Keratinocyte (primary cell): ENCODE data around the gene RANBP10. TPM values are rescaled to one million over a fixed set of nuclear protein-coding genes. Genes with fewer than 3 reads are reported as not detected.

Experiments
- DNase-seq: peaks from one replicate; pipeline ENCODE4 v3.0.0-alpha.2; 2011; ENCODE audit warnings: low read depth, missing footprints, low spot score
- FAIRE-seq: peaks from 2 replicates; lab custom pipeline; 2011; peaks lifted over from hg19 to GRCh38; lab: Jason Lieb, UNC
- H2AFZ ChIP-seq: 2 replicates; pipeline ENCODE4 v1.6.0; 2012; ENCODE audit warnings: low read length, control low read depth, inconsistent platforms; ENCODE audit not compliant: control insufficient read depth
- H3K27ac ChIP-seq: 2 replicates; pipeline ENCODE4 v1.5.1; 2011; ENCODE audit warnings: low read length; ENCODE audit not compliant: control insufficient read depth, insufficient read depth
- H3K27me3 ChIP-seq: 3 replicates; pipeline ENCODE4 v1.6.0; 2011; ENCODE audit warnings: low read length; ENCODE audit not compliant: control insufficient read depth, insufficient read depth; ENCODE audit errors: extremely low read depth
- H3K36me3 ChIP-seq, 2 experiments: 2 replicates in 1 of 2; 3 replicates in 1 of 2; pipeline ENCODE4 v1.5.1; 2011; ENCODE audit warnings: low read length in 2 of 2, mild to moderate bottlenecking in 1 of 2; ENCODE audit not compliant: control insufficient read depth in 2 of 2, insufficient read depth in 2 of 2; ENCODE audit errors: extremely low read depth in 1 of 2
- H3K4me1 ChIP-seq: 3 replicates; pipeline ENCODE4 v1.5.1; 2011; ENCODE audit warnings: low read length; ENCODE audit not compliant: control insufficient read depth, insufficient read depth; ENCODE audit errors: extremely low read depth
- H3K4me2 ChIP-seq: 3 replicates; pipeline ENCODE4 v1.6.0; 2011; ENCODE audit warnings: low read depth, low read length; ENCODE audit not compliant: control insufficient read depth, insufficient read depth; ENCODE audit errors: extremely low read depth
- H3K4me3 ChIP-seq, 3 experiments: fragments of 200-600 bp in 1 of 3; sonication (generic) in 1 of 3; 2 replicates in 2 of 3; 3 replicates in 1 of 3; pipeline ENCODE4 v1.5.1; 2011 to 2016; ENCODE audit warnings: low read length in 3 of 3, mild to moderate bottlenecking in 3 of 3, control low read depth in 2 of 3, inconsistent platforms in 1 of 3, low read depth in 1 of 3, mixed read lengths in 1 of 3, mixed run types in 1 of 3, moderate library complexity in 1 of 3; ENCODE audit not compliant: control insufficient read depth in 2 of 3, insufficient read depth in 2 of 3; ENCODE audit errors: extremely low read depth in 1 of 3
- H3K79me2 ChIP-seq: 2 replicates; pipeline ENCODE4 v1.6.0; 2012; ENCODE audit warnings: low read length; ENCODE audit not compliant: control insufficient read depth, insufficient read depth
- H3K9ac ChIP-seq: 3 replicates; pipeline ENCODE4 v1.6.0; 2011; ENCODE audit warnings: low read length; ENCODE audit not compliant: control insufficient read depth, insufficient read depth; ENCODE audit errors: extremely low read depth
- H3K9me1 ChIP-seq: 3 replicates; pipeline ENCODE4 v1.6.0; 2011; ENCODE audit warnings: low read length; ENCODE audit not compliant: control insufficient read depth, insufficient read depth; ENCODE audit errors: extremely low read depth
- H3K9me3 ChIP-seq: 2 replicates; pipeline ENCODE4 v1.5.1; 2012; ENCODE audit warnings: low read depth, low read length; ENCODE audit not compliant: control insufficient read depth
- H4K20me1 ChIP-seq: 3 replicates; pipeline ENCODE4 v1.6.0; 2011; ENCODE audit warnings: low read length; ENCODE audit not compliant: control insufficient read depth, insufficient read depth; ENCODE audit errors: extremely low read depth
- EZH2 ChIP-seq: IDR thresholded peaks from one replicate; pipeline ENCODE4 v1.6.1; 2012; ENCODE audit warnings: inconsistent platforms, mild to moderate bottlenecking, low read length, moderate library complexity
- dilution Hi-C: fragments of 300-500 bp; cut with MboI; formaldehyde crosslinking; loops from one replicate; pipeline ENCODE4 v1.7.0; 2020; ENCODE audit warnings: low sequenced_read_pairs; ENCODE audit not compliant: extremely low pct_ligation_motif_present
- polyA plus RNA-seq, 5 experiments: library from polyadenylated mRNA; depleted of rRNA in 3 of 5; stranded (reverse) in 3 of 5; stranded (forward) in 1 of 5; unstranded in 1 of 5; fragments of >200 nt; gene quantifications; 1 replicate in 1 of 5; 2 replicates in 3 of 5; 3 replicates in 1 of 5; pipeline versions ENCODE4 v1.2.1 to v1.2.3, GENCODE V29; 2011 to 2012; ENCODE audit warnings: missing spikeins in 2 of 5, low read depth in 1 of 5, low replicate concordance in 1 of 5
- TF ChIP-seq, protein P1 (sequence below), 3 experiments: IDR thresholded peaks in 1 of 3; conservative IDR thresholded peaks in 1 of 3; optimal IDR thresholded peaks in 1 of 3; 2 replicates in 2 of 3; 3 replicates in 1 of 3; pipeline versions ENCODE3 to v1.5.1; 2011; ENCODE audit warnings: low read length in 3 of 3, mild to moderate bottlenecking in 3 of 3, moderate library complexity in 2 of 3, control low read depth in 1 of 3, inconsistent platforms in 1 of 3; ENCODE audit not compliant: insufficient read depth in 2 of 3; ENCODE audit errors: extremely low read depth in 1 of 3

Gene RANBP10
- polyA plus RNA-seq, 1 donor (not counting 4 experiments of a cell fraction or from before 2014, with no cell fraction given): 9.5 TPM

DNA sequence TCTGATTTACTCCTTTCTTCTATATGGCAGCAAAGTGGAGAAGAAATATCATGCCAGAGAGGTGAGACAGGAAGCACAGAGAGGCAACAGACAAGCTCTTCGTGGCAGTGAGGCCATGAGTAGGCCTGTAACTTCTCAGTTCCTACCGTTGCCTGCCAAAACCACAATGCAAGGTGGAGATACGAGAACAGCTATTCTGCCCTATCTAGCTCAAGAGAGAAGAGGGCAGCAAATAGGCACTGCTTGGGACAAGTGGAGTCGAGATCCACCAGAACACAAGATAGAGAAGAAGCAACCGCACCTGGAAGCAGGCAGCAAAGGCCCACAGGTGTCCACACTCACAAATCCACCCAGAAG lies 24.8 kb downstream of the RANBP10 start:
- TF ChIP-seq EZH2: no peak
- TF ChIP-seq, protein P1, sequence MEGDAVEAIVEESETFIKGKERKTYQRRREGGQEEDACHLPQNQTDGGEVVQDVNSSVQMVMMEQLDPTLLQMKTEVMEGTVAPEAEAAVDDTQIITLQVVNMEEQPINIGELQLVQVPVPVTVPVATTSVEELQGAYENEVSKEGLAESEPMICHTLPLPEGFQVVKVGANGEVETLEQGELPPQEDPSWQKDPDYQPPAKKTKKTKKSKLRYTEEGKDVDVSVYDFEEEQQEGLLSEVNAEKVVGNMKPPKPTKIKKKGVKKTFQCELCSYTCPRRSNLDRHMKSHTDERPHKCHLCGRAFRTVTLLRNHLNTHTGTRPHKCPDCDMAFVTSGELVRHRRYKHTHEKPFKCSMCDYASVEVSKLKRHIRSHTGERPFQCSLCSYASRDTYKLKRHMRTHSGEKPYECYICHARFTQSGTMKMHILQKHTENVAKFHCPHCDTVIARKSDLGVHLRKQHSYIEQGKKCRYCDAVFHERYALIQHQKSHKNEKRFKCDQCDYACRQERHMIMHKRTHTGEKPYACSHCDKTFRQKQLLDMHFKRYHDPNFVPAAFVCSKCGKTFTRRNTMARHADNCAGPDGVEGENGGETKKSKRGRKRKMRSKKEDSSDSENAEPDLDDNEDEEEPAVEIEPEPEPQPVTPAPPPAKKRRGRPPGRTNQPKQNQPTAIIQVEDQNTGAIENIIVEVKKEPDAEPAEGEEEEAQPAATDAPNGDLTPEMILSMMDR (optimal IDR thresholded peaks at IDR 0.05 in 1 of 3, IDR thresholded peaks at IDR 0.05 in 1 of 3, conservative IDR thresholded peaks at IDR 0.05 in 1 of 3; ENCODE audit: extremely low read depth in 1 of 3, insufficient read depth in 2 of 3, low read length in 3 of 3): no peak
- no peak for FAIRE-seq
- Histone ChIP-seq H3K79me2 (peaks cover 19% of the 10 kb centered on the region), H3K36me3 (peaks cover 2 to 5% of the 10 kb centered on the region in 2 experiments), H3K27ac (no peak overlapping the region), H2AFZ (no peak overlapping the region), H4K20me1 (peaks cover 2% of the 10 kb centered on the region), H3K4me1 (peaks cover 30% of the 10 kb centered on the region), H3K4me2 (peak overlapping the region; percentile 23), H3K9me3 (no peaks in the 10 kb centered on the region), H3K9me1 (no peaks in the 10 kb centered on the region), H3K9ac (no peak overlapping the region), H3K4me3 (no peak overlapping the region), H3K27me3 (no peaks in the 10 kb centered on the region)
- DNase-seq: no peak
- dilution Hi-C loops: no loop called here

DNA sequence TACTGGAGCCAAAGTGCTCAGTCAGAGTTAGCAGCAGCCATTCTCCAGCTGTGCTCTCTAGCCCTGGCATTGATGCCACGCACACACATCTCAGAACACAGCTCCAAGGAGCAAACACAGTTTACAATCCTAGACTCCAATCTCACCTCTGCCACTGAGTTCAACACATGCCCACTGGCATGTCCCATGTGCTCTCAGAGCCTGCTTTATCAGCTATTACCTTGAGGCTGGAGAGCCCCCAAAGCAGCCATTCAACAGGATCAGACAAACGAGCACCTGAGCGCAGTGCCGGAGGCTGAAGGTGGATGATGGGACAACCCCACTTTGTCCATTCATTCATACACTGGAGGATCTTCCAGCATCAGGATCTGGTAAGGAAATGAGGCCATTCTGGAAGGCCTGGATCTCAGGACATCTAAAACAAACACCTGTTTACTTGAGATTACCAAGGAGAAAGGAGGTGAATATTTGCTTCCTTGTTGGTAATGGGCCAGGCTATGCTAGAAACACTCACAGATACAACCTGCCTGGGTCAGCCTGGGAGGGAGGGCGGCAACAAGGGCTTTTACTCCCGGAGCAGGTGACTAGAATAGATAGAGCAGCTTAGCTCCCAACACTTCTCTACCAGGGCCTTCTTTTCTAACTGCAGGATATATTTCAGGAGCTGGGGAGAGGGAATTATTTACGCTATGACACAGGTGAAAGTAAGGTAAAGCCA lies 25.4 kb downstream of the RANBP10 start:
- H3K79me2 ChIP-seq: peaks cover 17% of the 10 kb centered on the region
- peak overlapping the region; percentile 23 for H3K4me2 ChIP-seq
- FAIRE-seq (no peak), DNase-seq (no peak)
- H3K27ac ChIP-seq: peak overlapping the region; percentile 81
- peaks cover 2 to 5% of the 10 kb centered on the region in 2 experiments for H3K36me3 ChIP-seq
- H3K9me1 ChIP-seq: no peaks in the 10 kb centered on the region
- no peak for TF ChIP-seq EZH2
- TF ChIP-seq, protein P1 (optimal IDR thresholded peaks at IDR 0.05 in 1 of 3, IDR thresholded peaks at IDR 0.05 in 1 of 3, conservative IDR thresholded peaks at IDR 0.05 in 1 of 3; ENCODE audit: extremely low read depth in 1 of 3, insufficient read depth in 2 of 3, low read length in 3 of 3): no peak
- no peak overlapping the region for H2AFZ ChIP-seq
- dilution Hi-C loops: no loop called here
- no peaks in the 10 kb centered on the region for H3K9me3 ChIP-seq
- peaks cover 30% of the 10 kb centered on the region for H3K4me1 ChIP-seq
- no peaks in the 10 kb centered on the region for H3K27me3 ChIP-seq
- H3K9ac ChIP-seq: no peak overlapping the region
- H3K4me3 ChIP-seq: no peak overlapping the region
- H4K20me1 ChIP-seq: peaks cover 2% of the 10 kb centered on the region
